Measurements from ENCODE around the gene PHF10. TPM values are rescaled to one million over a fixed set of nuclear protein-coding genes. Genes with fewer than 3 reads are reported as not detected.
A peak's percentile ranks its signal among the peaks of the same experiment; 100 is the strongest.

The PHF10 gene
- polyA plus RNA-seq, 5 donors = 77.9 to 126 (median 114) TPM

DNA sequence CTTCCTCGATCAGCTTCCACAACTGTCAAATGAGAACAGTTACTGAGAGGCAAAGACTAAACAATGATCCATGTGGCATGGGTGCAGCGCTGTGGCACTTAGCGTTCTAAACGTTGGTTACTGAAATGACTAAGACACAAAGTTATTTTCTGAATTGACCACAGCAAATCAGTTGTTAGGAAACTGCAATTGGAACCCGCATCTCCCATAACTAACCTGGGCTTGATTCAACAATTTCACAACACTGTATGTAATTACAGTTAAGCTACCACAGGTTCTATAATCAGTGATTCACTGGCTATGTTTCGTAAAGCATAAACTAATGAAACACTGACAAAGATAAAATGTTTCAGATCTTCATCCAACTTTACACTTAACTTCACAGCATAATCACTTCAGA, 35.0 kb downstream of the PHF10 start:
- DNase-seq = no peak

DNA sequence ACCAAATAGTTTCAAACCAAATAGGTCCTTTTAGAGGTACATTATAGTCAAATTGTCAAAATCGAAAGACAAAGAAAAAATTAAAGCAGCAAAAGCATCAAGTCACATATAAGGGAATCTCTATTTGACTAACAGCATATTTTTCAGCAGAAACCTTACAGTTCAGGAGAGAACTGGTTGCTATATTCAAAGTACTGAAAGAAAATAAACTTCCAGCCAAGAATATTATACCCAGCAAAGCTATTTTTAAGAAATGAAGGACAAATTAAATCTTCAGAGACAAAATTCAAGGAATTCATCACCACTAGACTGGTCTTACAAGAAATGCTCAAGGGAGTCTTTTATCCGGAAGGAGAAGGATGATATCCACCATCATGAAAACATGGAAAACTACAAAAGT, 38.4 kb downstream of the PHF10 start:
- no peak for DNase-seq

GRCh38 chr6:169684056-169684455, 40.2 kb downstream of the PHF10 start:
- DNase-seq = no peak

DNA sequence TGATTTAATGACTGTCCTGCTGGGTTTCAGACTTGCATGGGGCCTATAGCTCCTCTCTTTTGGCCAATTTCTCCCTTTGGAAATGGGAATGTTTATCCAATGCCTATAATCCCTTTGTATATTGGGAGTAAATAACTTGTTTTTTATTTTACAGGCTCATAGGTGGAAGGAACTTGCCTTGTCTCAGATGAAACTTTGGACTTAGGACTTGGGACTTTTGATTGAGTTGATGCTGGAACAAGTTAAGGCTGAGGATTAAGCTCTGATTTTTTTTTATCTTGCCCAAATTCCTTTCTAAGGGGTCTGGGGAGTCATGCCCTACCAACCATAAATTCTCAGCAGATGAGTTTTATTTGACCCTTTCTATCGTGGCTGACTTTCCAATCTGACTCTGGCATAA, 46.0 kb downstream of the PHF10 start:
- no peak for DNase-seq

- no peak for DNase-seq
Measured at GRCh38 chr6:169677096-169677495, 47.2 kb downstream of the PHF10 start.

GRCh38 chr6:169675011-169675410, 49.3 kb downstream of the PHF10 start:
- DNase-seq = no peak

DNA sequence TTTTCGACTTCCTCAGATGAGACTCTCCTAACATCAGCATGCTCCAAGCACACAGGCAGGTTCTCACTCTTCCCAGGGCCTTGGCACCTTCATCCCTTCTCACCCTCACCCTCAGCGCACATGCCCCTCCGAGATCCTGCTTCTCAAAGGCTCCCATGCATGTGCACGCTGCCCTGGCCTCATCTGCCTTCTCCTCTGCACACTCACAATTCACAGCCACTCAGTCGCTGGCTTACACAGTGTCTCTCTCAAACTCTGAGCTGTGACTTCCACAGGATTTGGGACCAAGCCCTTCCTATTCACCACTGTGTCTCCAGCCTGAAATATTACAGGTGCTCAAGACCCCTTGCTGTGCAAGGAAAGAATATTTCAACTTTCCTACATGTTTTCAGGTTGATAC, 52.7 kb downstream of the PHF10 start:
- no peak for DNase-seq

DNA sequence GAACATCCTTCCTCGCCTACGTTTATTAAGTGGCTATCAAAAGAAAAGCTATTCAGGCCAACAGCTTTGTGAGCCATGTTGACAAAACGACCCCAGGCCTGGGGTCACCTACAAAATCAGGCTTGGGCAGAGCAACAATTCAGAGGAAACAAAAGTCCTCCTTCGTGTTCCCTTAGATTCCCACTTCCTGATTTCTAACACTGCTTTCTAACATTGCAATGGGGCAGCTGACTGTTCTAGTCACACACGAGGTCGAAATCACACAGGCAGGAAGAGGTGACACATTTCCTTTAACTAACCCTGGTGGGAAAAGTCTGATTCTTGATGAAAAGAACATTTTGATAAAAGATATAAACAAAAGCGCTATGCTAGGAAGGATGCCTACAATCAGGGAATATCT, 54.4 kb downstream of the PHF10 start:
- DNase-seq = no peak

GRCh38 chr6:169669147-169669546, 55.2 kb downstream of the PHF10 start:
- DNase-seq = no peak

DNA sequence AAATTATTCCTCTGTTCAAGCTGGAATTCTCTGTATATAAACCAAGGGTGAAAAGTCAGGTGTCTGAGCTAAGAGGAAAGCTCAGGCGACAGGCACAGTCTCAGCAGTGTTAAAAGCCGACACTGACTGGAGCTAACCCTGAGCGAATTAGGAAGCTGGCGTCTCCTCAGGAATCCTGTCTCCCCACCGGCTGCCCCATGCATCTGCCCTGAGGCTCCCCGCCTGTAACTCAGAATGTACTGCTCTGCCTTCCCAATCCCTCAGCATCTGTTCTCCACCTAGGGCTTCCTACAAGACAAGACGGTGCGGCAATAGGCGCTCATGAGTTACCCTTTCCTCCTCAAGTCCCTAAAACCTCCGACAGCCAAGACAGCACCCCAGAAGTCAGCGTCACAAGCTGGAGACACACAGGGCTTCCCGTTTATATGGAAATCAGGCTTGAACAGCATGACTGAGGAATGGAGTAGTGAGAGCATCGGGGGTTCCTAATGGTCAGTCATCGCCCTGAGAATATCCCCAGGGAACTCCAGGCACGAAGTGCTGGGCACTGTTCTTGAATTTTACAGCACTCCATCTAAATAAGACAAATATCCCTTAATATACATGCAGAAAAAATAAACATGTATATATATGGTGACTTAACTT, 56.0 kb downstream of the PHF10 start:
- DNase-seq = no peak

GRCh38 chr6:169667716-169668115, 56.6 kb downstream of the PHF10 start:
- no peak for DNase-seq

DNA sequence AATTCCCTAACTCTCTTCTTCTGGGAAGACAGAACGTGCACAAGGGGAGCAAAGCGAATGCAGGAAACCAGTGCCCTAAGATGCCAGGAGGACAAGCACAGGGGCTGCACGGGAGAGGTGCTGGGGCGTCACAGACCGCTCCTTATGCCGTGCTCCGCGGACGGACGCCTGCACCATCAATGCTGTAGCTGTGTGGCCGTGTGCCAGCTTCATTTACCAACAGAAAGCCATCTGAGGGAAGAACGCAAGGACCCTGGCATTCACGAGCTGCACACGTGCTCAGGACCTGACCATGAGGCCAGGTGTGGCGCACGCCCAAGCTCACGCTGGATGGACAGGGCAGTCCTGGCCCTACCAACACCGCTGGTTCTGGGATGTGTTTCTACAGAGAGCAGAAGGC, 57.9 kb downstream of the PHF10 start:
- DNase-seq = no peak

GRCh38 chr6:169665289-169665688, 59.0 kb downstream of the PHF10 start:
- DNase-seq = no peak

GRCh38 chr6:169664227-169664626, 60.1 kb downstream of the PHF10 start:
- no peak for DNase-seq

GRCh38 chr6:169663468-169663867, 60.8 kb downstream of the PHF10 start:
- no peak for DNase-seq

- DNase-seq = no peak
Measured at GRCh38 chr6:169661391-169661756, 62.9 kb downstream of the PHF10 start.

- no peak for DNase-seq
Measured at GRCh38 chr6:169660751-169661390, 63.4 kb downstream of the PHF10 start.

- DNase-seq = no peak
Measured at GRCh38 chr6:169659820-169660610, 64.3 kb downstream of the PHF10 start.

- DNase-seq = no peak
Measured at GRCh38 chr6:169657284-169657610, 67.1 kb downstream of the PHF10 start.

- DNase-seq = no peak
Measured at GRCh38 chr6:169656546-169657283, 67.6 kb downstream of the PHF10 start.

DNA sequence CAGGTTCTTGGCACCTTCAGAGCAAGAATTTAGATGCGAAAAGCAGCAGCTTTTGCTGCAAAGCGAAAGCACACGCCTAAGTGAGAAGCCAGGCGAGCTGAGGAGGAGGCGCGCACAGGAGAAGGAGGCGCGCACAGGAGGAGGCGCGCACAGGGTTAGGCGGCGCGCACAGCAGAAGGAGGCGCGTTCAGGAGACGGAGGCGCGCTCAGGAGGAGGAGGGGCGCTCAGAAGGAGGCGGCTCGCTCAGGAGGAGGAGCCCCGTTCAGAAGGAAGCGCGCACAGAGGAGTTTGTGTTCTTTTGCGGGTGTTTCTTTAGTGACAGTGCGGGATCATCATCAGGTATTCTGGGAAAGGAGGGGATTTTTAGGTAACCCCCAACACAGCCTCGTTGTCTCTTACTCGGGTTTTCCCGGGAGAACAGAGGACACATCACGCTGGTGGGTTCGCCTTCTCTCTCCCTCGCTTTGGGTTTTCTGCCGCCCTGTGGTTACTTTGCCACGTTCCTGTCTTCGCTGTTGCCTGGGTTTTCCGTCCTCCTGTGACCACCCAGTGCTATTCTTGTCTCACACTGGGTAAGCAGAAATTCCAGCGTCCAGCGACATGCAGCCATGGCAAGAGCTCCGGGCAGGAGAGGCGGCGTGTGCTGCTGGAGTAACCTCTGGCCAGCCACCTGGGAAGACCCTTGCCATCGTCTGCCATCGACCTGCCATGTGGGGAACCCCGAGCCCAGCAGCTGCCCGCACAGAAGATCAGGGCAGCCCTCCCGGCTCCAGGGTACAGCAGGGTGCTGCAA, 69.5 kb downstream of the PHF10 start:
- peak; percentile 79 to 80 for DNase-seq
